NOMO-1 (cell line): Measurements from ENCODE around the gene PROZ.
A peak's percentile ranks its signal among the peaks of the same experiment; 100 is the strongest.

Experiments
- DNase-seq, 2 experiments: peaks; one replicate each; lab custom pipeline; 2025; ENCODE audit not compliant: unreplicated experiment in 2 of 2; lab: John Stamatoyannopoulos, UW

Gene PROZ

DNA sequence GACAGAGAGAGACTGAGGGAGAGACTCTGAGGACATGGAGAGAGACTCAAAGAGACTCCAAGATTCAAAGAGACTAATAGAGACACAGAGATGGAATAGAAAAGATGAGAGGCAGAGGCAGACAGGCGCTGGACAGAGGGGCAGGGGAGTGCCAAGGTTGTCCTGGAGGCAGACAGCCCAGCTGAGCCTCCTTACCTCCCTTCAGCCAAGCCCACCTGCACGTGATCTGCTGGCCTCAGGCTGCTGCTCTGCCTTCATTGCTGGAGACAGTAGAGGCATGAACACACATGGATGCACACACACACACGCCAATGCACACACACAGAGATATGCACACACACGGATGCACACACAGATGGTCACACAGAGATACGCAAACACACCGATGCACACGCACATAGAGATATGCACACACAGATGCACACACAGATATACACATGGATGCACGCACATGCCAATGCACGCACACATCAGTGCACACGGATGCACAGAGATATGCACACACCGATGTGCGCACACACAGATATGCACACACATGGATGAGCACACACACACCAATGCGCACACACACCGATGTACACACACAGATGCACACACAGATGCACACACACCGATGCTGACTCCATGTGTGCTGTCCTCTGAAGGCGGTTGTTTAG, 39.2 kb upstream of the PROZ start:
- DNase-seq, result no peak

DNA sequence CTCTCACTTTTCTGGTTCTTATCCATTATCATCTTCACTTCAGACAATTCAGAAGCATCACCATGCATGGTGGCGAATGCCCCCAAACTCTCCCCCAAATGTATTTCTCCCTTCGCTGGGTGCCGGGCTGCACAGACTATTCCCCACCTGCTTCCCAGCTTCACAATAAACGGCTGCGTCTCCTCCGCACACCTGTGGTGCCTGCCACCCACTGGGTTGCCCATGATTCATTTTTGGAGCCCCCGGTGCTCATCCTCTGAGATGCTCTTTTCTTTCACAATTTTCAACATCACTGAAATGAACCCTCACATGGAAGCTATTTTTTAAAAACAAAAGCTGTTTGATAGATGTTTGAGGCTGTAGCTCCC, 38.6 kb upstream of the PROZ start:
- no peak for DNase-seq

DNA sequence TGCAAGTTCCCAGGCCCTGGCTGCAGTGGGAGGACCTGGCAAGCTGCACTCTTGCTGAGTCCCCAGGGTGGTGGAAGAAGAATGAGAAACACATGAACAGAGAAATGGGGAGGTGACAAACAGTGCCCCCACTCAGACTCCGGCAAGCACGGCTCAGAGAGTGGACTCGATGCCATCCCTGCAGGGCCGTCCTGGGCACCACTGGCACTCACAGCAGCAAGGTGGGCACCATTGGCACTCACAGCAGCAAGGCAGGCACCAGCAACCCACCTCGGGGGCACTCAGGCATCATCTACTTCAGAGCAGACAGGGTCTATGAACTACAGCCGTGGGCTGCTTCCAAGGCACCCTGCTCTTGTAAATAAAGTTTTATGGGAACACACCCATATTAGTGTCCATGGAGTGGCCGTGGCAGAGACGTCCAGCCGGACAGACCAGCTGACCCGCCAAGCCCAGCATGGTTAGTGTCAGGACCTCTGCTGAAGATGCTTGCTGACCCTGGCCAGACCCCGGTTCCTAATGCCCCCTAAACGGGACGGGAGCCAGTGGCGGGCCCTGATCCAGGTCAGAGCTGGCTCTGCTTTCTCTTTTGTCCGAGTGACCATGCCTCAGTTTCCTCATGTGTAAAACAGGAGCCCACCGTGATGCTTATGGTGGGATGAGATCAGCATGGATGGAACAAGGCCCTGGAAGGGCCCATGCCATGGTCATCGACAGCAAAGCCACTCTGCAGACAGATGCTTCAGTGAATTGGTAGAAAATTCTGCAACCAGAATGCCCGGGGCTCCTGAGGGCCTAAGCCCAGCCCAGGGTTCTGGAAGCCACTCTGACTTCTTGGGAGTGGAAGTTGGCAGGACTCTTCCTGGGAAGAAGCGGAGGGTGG, 37.9 kb upstream of the PROZ start:
- no peak for DNase-seq

DNA sequence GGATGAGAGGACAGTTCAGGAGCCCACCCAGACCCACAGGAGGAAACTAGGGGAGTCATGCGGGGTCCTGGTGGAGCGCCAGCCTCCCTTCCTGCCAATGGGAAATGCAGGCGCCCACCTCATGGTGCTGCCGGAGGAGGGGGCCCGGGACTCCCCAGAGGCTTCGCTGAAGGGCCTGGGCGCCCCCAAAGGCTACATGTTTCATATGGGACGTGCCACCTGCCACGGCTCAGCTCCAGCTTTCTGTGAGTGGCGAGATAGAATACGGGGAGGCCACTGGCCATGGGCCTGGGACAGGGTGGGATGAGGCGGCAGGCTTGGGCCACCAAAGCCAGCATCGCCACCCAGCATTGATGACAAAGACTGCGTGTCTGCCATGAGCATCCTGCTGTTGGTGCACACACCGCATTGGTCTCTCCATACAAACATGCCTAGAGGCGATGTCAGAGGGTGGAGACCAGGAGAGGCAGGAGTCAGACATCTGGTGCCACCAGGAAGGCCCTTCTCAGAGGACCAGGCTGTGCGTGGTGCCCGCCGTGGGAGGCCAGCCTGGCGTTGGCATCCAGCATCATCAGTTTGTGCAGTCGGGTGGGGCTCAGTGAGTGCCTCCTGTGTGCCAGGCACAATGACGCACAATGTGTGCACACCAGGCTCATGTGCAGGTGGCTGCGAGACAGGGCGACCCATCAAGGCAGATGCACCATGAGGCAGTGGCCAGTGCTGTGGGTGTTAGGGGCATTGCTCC, 37.1 kb upstream of the PROZ start:
- DNase-seq, result no peak

DNA sequence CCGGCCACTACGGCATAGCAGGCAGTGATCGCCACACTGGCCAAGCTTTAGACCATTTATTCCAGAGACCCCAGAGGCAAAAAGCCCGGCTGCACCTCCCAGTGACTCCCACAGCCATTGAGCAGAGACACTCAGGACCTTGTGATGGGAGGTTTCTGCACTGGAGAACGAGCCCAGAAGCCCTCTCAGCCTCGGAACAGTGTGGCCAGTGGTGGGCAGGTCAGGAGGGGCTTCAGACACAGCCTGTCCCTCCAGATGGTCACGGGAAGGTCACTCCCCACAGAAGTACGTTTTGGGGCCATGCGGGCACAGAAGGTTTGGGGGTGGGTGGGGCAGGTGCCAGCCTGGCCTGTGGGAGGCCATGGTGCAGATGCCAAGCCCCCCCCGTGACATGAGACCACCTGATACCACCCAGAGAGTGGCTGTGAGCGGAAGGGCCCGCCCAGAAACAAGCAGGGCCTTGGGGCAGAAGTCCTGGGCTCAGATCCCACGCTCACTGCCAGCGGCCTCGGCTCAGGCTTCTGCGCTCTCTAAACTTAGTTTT, 36.4 kb upstream of the PROZ start:
- no peak for DNase-seq

DNA sequence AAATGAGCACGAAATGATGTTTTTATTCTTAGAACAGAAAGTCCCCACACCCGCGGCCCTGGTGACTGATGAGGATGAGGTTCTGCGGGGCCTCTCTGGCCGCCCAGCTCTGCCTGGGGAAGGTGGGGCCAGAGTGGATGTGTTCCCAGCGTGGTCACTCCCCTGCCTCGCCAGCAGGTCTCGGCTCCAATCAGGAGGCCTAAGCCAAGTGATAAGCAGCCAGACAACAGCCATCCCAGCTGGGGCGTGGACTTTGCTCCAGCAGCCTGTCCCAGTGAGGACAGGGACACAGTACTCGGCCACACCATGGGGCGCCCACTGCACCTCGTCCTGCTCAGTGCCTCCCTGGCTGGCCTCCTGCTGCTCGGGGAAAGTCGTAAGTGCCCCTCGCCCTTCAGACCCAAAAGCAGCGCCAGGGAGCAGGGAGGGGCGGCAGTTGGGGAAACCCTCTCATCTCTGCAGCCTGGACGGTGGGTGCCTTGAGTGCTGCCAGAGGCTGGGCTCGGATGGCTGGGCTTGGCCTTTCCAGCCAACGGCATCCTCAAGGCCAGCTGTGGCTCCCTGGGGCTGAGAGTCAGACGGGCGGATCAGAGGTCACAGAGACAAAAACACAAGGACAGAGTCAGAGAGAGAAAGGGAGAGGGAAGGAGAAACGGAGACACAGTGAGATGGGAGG, 35.8 kb upstream of the PROZ start, which contains the start of gene F10:
F10 (plus strand) TSS at position 250 of the 676 bp plus-strand sequence; CDS start at position 307, 57 bp downstream.
- no peak for DNase-seq

- DNase-seq, result no peak
Measured at GRCh38 chr13:113123226-113124201, 34.9 kb upstream of the PROZ start.

DNA sequence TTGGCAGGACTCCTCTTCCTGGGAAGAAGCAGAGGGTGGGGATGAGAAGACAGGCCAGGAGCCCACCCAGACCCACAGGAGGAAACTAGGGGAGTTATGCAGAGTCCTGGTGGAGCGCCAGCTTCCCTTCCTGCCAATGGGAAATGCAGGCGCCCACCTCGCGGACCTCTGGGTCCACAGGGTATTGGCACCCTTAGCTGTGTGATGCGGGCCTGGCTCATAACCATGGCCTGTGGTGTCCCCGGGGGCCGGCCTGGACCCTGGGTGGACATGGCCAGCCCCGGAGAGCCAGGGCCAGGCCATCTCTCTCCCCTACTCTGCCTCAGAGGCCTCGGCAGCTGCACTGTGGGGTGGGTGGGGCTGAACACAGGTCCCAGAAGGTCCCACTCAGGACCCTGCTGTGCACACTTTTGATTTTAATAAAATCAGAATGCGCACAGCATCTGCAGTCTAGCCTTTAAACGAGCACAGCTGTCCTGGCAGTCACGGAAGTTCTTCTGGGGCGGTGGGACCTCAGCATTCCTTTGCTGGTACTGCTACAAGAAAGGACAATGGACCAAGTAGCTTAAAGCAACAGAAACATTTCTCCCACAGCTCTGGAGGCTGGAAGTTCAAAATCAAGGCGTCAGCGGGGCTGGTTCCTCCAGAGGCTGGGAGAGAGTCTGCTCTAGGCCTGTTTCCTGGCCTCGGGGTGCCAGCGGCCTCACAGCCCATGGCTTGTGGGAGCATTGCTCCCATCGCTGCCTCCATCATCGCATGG, 34.1 kb upstream of the PROZ start:
- DNase-seq, result no peak

GRCh38 chr13:113125506-113126264, 32.8 kb upstream of the PROZ start:
- DNase-seq, result no peak

- no peak for DNase-seq
Measured at GRCh38 chr13:113126265-113127150, 31.9 kb upstream of the PROZ start.

DNA sequence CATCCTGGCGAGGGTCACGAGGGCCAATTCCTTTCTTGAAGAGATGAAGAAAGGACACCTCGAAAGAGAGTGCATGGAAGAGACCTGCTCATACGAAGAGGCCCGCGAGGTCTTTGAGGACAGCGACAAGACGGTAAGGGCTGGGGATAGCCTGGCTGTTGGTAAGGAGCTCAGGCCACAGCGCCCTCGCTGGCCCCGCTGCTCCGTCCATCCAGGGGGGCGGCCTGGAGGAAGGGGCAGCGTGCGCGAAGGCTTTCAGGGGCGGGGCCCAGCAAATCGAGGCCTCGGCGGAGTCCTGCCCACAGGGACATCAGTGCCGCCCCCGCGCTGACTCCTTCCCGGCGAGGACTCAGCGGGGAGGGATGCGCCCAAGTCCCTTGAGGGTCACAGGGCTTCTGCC, 29.0 kb upstream of the PROZ start:
- DNase-seq, result no peak

DNA sequence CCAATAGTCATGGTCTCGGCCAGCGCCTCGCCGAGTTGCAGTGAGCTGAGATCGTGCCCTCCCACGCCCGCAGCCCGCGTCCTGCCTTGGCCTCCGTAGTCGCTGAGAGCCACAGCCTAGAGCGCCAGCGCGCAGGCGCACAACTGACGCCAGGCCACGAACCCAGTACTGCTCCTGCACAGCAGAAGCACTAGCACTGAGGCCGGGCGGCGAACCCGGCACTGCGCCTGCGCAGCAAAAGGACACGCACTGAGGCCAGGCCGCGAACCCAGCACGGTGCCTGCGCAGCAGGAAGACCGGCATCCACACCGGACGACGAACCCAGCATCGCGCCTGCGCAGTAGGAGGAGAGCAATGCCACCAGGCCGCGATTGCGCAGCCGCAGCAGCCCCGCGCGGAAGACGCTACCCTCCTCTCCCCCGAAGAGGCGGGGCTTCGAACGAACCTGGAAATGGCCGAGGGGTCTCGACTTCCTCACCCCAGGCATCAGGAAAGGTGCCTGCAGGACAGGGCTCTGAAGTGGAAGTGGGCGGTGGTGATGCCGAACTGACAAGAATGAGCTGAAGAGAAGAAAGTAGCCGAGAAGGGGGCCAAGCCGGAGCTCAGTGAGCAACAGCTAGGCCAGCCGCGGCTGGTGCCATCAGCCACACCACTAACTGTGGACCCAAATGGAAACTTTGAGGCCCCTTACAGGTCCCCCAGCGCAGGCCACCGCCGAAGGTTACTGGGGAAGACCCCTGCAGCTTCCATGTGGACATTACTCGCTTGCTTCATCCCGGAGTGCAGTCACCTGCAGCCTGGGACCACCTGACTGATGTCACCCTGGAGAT, 28.3 kb upstream of the PROZ start:
- no peak for DNase-seq

GRCh38 chr13:113135281-113135760, 23.1 kb upstream of the PROZ start:
- DNase-seq, result no peak

DNA sequence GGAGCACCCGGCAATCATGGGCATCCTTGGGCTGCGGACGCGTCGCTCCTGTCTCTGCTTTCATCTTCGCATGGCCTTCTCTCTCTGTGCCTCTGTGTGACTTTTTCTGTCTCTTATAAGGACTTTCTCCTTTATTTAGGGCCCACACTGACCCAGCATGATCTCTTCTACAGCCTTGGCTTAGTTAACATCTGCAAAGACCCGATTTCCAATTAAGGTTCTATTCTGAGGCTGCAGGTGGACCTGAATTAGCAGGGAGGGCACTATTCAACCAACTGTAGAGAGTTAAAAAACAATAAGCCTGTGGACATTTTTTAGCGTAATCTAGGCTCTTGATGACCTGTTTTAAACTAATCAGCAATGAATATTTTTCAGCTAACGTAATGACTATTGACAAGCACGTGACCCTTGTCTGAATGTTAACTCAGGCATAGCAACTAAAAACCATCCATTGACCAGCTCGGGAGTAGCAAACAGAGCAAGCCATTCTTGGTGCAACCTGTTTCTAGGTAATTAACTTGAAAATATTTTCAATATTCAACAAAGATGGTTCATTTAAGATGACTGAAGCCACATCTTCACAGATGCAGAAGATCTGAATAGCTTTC, 20.7 kb upstream of the PROZ start:
- no peak for DNase-seq

GRCh38 chr13:113138792-113139551, 19.5 kb upstream of the PROZ start:
- peak in 1 of 2 experiments; percentile 46 for DNase-seq
